HG02588 (cell line): ENCODE measurements around the gene MAML3.
A peak's percentile ranks its signal among the peaks of the same experiment; 100 is the strongest.
"Not testable (repeated sequence)": the region's sequence is repeated elsewhere in the genome, so short reads cannot be mapped to it uniquely, and the experiment has no call there.

Experiments used
- ATAC-seq: cut with Tn5 transposase; IDR thresholded peaks from one replicate; pipeline ENCODE4 v1.9.1; 2021; ENCODE audit warnings: mild to moderate bottlenecking, moderate library complexity; ENCODE audit not compliant: unreplicated experiment

MAML3 gene

GRCh38 chr4:139969635-139970266, 184.2 kb downstream of the MAML3 start:
- no peak for ATAC-seq

- no peak for ATAC-seq
These were observed 185.2 kb downstream of the MAML3 start for GRCh38 chr4:139968831-139969230.

- ATAC-seq: no peak
These were observed 187.6 kb downstream of the MAML3 start for GRCh38 chr4:139966383-139966782.

GRCh38 chr4:139965789-139966188, 188.2 kb downstream of the MAML3 start:
- no peak for ATAC-seq

GRCh38 chr4:139963708-139964107, 190.3 kb downstream of the MAML3 start:
- no peak for ATAC-seq

- no peak for ATAC-seq
These were observed 191.8 kb downstream of the MAML3 start for GRCh38 chr4:139962130-139962684.

GRCh38 chr4:139961344-139961946, 192.5 kb downstream of the MAML3 start:
- ATAC-seq: no peak

GRCh38 chr4:139959396-139959795, 194.6 kb downstream of the MAML3 start:
- ATAC-seq: no peak

GRCh38 chr4:139958739-139959098, 195.3 kb downstream of the MAML3 start:
- ATAC-seq: no peak

GRCh38 chr4:139957986-139958738, 195.8 kb downstream of the MAML3 start:
- ATAC-seq: no peak

- ATAC-seq: no peak
These were observed 196.9 kb downstream of the MAML3 start for GRCh38 chr4:139957065-139957464.

- ATAC-seq: no peak
These were observed 197.4 kb downstream of the MAML3 start for GRCh38 chr4:139956507-139957017.

GRCh38 chr4:139955600-139955999, 198.4 kb downstream of the MAML3 start:
- ATAC-seq: no peak

GRCh38 chr4:139954512-139954911, 199.5 kb downstream of the MAML3 start:
- ATAC-seq: no peak

- no peak for ATAC-seq
These were observed 203.0 kb downstream of the MAML3 start for GRCh38 chr4:139951021-139951420.

GRCh38 chr4:139950568-139950967, 203.4 kb downstream of the MAML3 start:
- peak; percentile 93 for ATAC-seq

- ATAC-seq: not testable (repeated sequence)
These were observed 209.1 kb downstream of the MAML3 start for GRCh38 chr4:139944916-139945315.

GRCh38 chr4:139943277-139943676, 210.7 kb downstream of the MAML3 start:
- no peak for ATAC-seq

GRCh38 chr4:139942241-139942640, 211.7 kb downstream of the MAML3 start:
- ATAC-seq: no peak

GRCh38 chr4:139940600-139940999, 213.4 kb downstream of the MAML3 start:
- no peak for ATAC-seq

GRCh38 chr4:139938414-139938813, 215.6 kb downstream of the MAML3 start:
- ATAC-seq: no peak

- ATAC-seq: no peak
These were observed 218.1 kb downstream of the MAML3 start for GRCh38 chr4:139935911-139936310.
